ENCODE results near the gene MTFP1.

Gene MTFP1

DNA sequence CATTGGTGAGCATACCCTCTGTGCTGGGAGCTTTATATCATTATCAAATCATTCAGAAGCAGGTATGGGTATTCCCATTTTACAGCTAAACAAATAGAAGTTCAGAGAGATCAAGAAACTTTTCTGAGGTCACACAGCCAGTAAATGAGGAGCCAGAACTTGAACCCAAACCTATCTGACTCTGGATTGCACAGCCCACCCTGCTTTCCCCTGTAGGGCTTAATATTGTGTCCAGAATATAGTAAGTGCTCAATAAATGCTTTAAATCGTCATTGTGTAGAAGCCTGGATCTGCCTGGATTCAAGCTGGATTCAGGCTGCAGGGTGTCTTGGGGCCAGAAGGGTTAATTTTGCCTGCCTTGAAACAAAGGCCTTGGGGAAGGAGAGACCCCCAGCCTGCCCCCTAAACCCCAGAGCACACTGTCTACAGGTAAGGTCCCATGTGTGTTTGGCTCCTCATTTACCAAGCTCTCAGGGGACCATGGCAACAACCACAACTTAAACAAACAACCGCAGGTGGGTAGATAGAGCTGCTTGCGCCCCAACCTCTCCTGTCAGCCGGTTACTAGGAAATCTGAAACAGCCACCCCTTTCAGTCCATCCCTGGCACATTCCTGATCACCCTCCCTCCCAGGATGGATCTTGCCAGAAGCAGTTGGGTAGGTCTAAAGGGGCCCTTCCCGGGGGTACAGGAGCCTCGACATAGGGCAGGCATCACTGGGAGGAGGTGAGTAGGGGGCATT lies 49.3 kb downstream of the MTFP1 start:
- TF ChIP-seq, protein P1, sequence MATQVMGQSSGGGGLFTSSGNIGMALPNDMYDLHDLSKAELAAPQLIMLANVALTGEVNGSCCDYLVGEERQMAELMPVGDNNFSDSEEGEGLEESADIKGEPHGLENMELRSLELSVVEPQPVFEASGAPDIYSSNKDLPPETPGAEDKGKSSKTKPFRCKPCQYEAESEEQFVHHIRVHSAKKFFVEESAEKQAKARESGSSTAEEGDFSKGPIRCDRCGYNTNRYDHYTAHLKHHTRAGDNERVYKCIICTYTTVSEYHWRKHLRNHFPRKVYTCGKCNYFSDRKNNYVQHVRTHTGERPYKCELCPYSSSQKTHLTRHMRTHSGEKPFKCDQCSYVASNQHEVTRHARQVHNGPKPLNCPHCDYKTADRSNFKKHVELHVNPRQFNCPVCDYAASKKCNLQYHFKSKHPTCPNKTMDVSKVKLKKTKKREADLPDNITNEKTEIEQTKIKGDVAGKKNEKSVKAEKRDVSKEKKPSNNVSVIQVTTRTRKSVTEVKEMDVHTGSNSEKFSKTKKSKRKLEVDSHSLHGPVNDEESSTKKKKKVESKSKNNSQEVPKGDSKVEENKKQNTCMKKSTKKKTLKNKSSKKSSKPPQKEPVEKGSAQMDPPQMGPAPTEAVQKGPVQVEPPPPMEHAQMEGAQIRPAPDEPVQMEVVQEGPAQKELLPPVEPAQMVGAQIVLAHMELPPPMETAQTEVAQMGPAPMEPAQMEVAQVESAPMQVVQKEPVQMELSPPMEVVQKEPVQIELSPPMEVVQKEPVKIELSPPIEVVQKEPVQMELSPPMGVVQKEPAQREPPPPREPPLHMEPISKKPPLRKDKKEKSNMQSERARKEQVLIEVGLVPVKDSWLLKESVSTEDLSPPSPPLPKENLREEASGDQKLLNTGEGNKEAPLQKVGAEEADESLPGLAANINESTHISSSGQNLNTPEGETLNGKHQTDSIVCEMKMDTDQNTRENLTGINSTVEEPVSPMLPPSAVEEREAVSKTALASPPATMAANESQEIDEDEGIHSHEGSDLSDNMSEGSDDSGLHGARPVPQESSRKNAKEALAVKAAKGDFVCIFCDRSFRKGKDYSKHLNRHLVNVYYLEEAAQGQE (IDR thresholded peaks at IDR 0.05; ENCODE audit: insufficient read depth in 1 of 2, low read depth in 2 of 2, low read length in 2 of 2), result no peak
- no peak for TF ChIP-seq TAF1 (IDR thresholded peaks at IDR 0.05; ENCODE audit: borderline replicate concordance, insufficient read depth, low read length)
- TF ChIP-seq FOXP2 (optimal IDR thresholded peaks at IDR 0.05; ENCODE audit: borderline replicate concordance, extremely low read depth, extremely low read length, insufficient read depth), result no peak
- TF ChIP-seq POLR2AphosphoS5 (IDR thresholded peaks at IDR 0.05; ENCODE audit: low read depth, low read length), result no peak
- TF ChIP-seq SIN3A (IDR thresholded peaks at IDR 0.05; ENCODE audit: borderline replicate concordance, insufficient read depth, low read length), result no peak

All from PFSK-1 (cell line).